Esophagus (tissue), 2 donors: ENCODE measurements around the gene RASSF7. TPM values are rescaled to one million over a fixed set of nuclear protein-coding genes. Genes with fewer than 3 reads are reported as not detected.
A peak's percentile ranks its signal among the peaks of the same experiment; 100 is the strongest.

Experiments used
- H3K27ac ChIP-seq, 2 donors: one replicate each; pipeline ENCODE4 v1.5.1; 2013; ENCODE audit warnings: low read depth in 2 of 2, mild to moderate bottlenecking in 2 of 2, inconsistent platforms in 1 of 2, low read length in 1 of 2, moderate library complexity in 1 of 2
- H3K27me3 ChIP-seq, 2 donors: one replicate each; pipeline ENCODE4 v1.6.1; 2013; ENCODE audit warnings: low read length in 2 of 2, control low read depth in 1 of 2, mild to moderate bottlenecking in 1 of 2; ENCODE audit not compliant: insufficient read depth in 2 of 2, control insufficient read depth in 1 of 2
- H3K36me3 ChIP-seq, 2 donors: one replicate each; pipeline ENCODE4 v1.6.1; 2013; ENCODE audit warnings: low read length in 1 of 2; ENCODE audit not compliant: control insufficient read depth in 2 of 2, insufficient read depth in 2 of 2
- H3K4me1 ChIP-seq, 2 donors: one replicate each; pipeline ENCODE4 v1.6.1; 2013; ENCODE audit warnings: low read length in 1 of 2; ENCODE audit not compliant: control insufficient read depth in 2 of 2, insufficient read depth in 2 of 2
- H3K4me3 ChIP-seq, 2 donors: one replicate each; pipeline ENCODE4 v1.5.1; 2013; ENCODE audit warnings: low read length in 2 of 2, mild to moderate bottlenecking in 2 of 2, low read depth in 1 of 2, moderate library complexity in 1 of 2
- H3K9me3 ChIP-seq, 2 donors: one replicate each; pipeline ENCODE4 v1.6.1; 2013; ENCODE audit warnings: mild to moderate bottlenecking in 2 of 2, low read depth in 1 of 2, low read length in 1 of 2, moderate library complexity in 1 of 2; ENCODE audit not compliant: control insufficient read depth in 2 of 2, insufficient read depth in 1 of 2
- WGBS, 2 donors: extraction: QIAGEN DNeasy Blood & Tissue Kit; methylation state at CpG; one replicate each; pipeline ENCODE4 v1.1.7; 2013; 5-methylcytosine and 5-hydroxymethylcytosine counted together
- polyA plus RNA-seq, 2 donors: library from polyadenylated mRNA; stranded (reverse); fragments of 200-250 nt; gene quantifications; one replicate each; pipeline ENCODE4 v1.2.3, GENCODE V29; 2013
- donor health status: healthy with polysubstance abuse.
- donor health status: Bipolar disorder and iron deficiency.

Gene RASSF7
- polyA plus RNA-seq, 2 donors = 46.6 to 82.4 TPM

- WGBS, 2 donors = 88 to 89% methylated on average over 16 of the region's 16 CpGs
- peaks cover 3 to 5% of the 10 kb centered on the region in 2 donors for H3K4me1 ChIP-seq
- H3K27me3 ChIP-seq = no peaks in the 10 kb centered on the region
- H3K4me3 ChIP-seq = no peak overlapping the region
- H3K27ac ChIP-seq = no peak overlapping the region
- H3K36me3 ChIP-seq = peaks cover 0 to 2% of the 10 kb centered on the region in 2 donors
- no peaks in the 10 kb centered on the region for H3K9me3 ChIP-seq
These were observed 9.6 kb upstream of the RASSF7 start for GRCh38 chr11:551131-551530.

- H3K27me3 ChIP-seq = no peaks in the 10 kb centered on the region
These were observed 9.2 kb upstream of the RASSF7 start for GRCh38 chr11:551596-551995.

GRCh38 chr11:553083-553987 is 7.4 kb upstream of the RASSF7 start:
- no peak overlapping the region for H3K4me3 ChIP-seq
- H3K36me3 ChIP-seq = peaks cover 0 to 2% of the 10 kb centered on the region in 2 donors
- H3K9me3 ChIP-seq = no peaks in the 10 kb centered on the region
- no peaks in the 10 kb centered on the region for H3K27me3 ChIP-seq
- no peak overlapping the region for H3K27ac ChIP-seq
- peaks cover 3 to 5% of the 10 kb centered on the region in 2 donors for H3K4me1 ChIP-seq
- 80 to 82% methylated on average over 25 to 27 of the region's 27 CpGs for WGBS, 2 donors

More at GRCh38 chr11:551596-551995, 9.2 kb upstream of the RASSF7 start:
- Histone ChIP-seq H3K27ac (no peak overlapping the region), H3K4me3 (no peak overlapping the region), H3K4me1 (peaks cover 3 to 5% of the 10 kb centered on the region in 2 donors), H3K36me3 (peaks cover 0 to 2% of the 10 kb centered on the region in 2 donors), H3K9me3 (no peaks in the 10 kb centered on the region)
- 82 to 84% methylated on average over 12 of the region's 12 CpGs for WGBS, 2 donors

GRCh38 chr11:553988-554340 is 6.8 kb upstream of the RASSF7 start:
- WGBS, 2 donors = 43 to 49% methylated on average over 11 of the region's 11 CpGs
- H3K4me3 ChIP-seq = no peak overlapping the region
- no peak overlapping the region for H3K27ac ChIP-seq
- H3K27me3 ChIP-seq = no peaks in the 10 kb centered on the region
- peaks cover 0 to 2% of the 10 kb centered on the region in 2 donors for H3K36me3 ChIP-seq
- H3K4me1 ChIP-seq = peaks cover 3 to 5% of the 10 kb centered on the region in 2 donors
- H3K9me3 ChIP-seq = no peaks in the 10 kb centered on the region

- Histone ChIP-seq H3K4me1 (peaks cover 3 to 5% of the 10 kb centered on the region in 2 donors), H3K9me3 (no peaks in the 10 kb centered on the region), H3K27me3 (no peaks in the 10 kb centered on the region), H3K4me3 (peak overlapping the region; percentile 18 to 39), H3K36me3 (peaks cover 0 to 2% of the 10 kb centered on the region in 2 donors), H3K27ac (no peak overlapping the region)
- WGBS, 2 donors = 9 to 14% methylated on average over 35 to 55 of the region's 60 CpGs
These were observed 6.1 kb upstream of the RASSF7 start for GRCh38 chr11:554428-555226.

- Histone ChIP-seq H3K4me3 (peak overlapping the region; percentile 39 to 40), H3K36me3 (peaks cover 0 to 2% of the 10 kb centered on the region in 2 donors), H3K4me1 (peaks cover 3 to 10% of the 10 kb centered on the region in 2 donors), H3K9me3 (no peaks in the 10 kb centered on the region), H3K27ac (no peak overlapping the region), H3K27me3 (no peaks in the 10 kb centered on the region)
- 1 to 2% methylated on average over 35 to 56 of the region's 57 CpGs for WGBS, 2 donors
These were observed 5.5 kb upstream of the RASSF7 start for GRCh38 chr11:555227-555779.

- peaks cover 3 to 11% of the 10 kb centered on the region in 2 donors for H3K4me1 ChIP-seq
- WGBS, 2 donors = 8 to 10% methylated on average over 95 to 104 of the region's 104 CpGs
- H3K36me3 ChIP-seq = no peaks in the 10 kb centered on the region
- no peaks in the 10 kb centered on the region for H3K9me3 ChIP-seq
- peak overlapping the region; percentile 39 to 40 for H3K4me3 ChIP-seq
- H3K27ac ChIP-seq = peak overlapping the region in 1 of 2 donors; percentile 14
- no peaks in the 10 kb centered on the region for H3K27me3 ChIP-seq
These were observed 4.7 kb upstream of the RASSF7 start for GRCh38 chr11:555780-556661.

GRCh38 chr11:556662-557256 is 4.0 kb upstream of the RASSF7 start:
- H3K9me3 ChIP-seq = no peaks in the 10 kb centered on the region
- no peaks in the 10 kb centered on the region for H3K36me3 ChIP-seq
- peaks cover 6 to 11% of the 10 kb centered on the region in 2 donors for H3K4me1 ChIP-seq
- WGBS, 2 donors = 82 to 83% methylated on average over 19 to 22 of the region's 22 CpGs
- H3K4me3 ChIP-seq = no peak overlapping the region
- H3K27me3 ChIP-seq = no peaks in the 10 kb centered on the region
- H3K27ac ChIP-seq = no peak overlapping the region
